HCT116 (cell line): ENCODE measurements around the gene RARB. TPM values are rescaled to one million over a fixed set of nuclear protein-coding genes. Genes with fewer than 3 reads are reported as not detected.

Experiments used
- ATAC-seq: fragments of 200-7000 bp; cut with Tn5 transposase; 2 replicates; pipeline ENCODE4 v1.9.1; 2020; ENCODE audit warnings: mild to moderate bottlenecking, moderate library complexity
- BruUV-seq: library from RNA; stranded (reverse); fragments of 400-500 nt; replicated peaks from 2 replicates; lab custom pipeline; 2021; lab: Mats Ljungman, UMichigan
- CTCF ChIA-PET: fragments of 300-600 bp; sonication (Branson Sonifier 250); formaldehyde crosslinking; loops from one replicate; lab custom pipeline; 2021; ENCODE audit warnings: antibody characterized with exemption; lab: Charles Lee
- POLR2A ChIA-PET: fragments of 300-600, 350-600 bp; sonication (Branson Sonifier 250); formaldehyde crosslinking; loops from one replicate; lab custom pipeline; 2021; ENCODE audit warnings: antibody characterized with exemption; lab: Charles Lee
- RAD21 ChIA-PET, 2 experiments: fragments of 300-600 bp; sonication (Branson Sonifier 250); formaldehyde crosslinking; loops; one replicate each; lab custom pipeline; 2023; ENCODE audit warnings: low total read pairs in 2 of 2; ENCODE audit not compliant: uncharacterized antibody in 2 of 2, unreplicated experiment in 2 of 2, low non-redundant PET in 1 of 2; lab: Charles Lee
- DNase-seq: peaks from one replicate; pipeline ENCODE4 v3.0.0-alpha.2; 2010; ENCODE audit warnings: low read depth, low spot score
- H2AFZ ChIP-seq: fragments of 200-600 bp; shearing (Covaris generic), sonication (generic); 2 replicates; pipeline ENCODE4 v1.6.1; 2017; ENCODE audit warnings: low read depth, mixed run types, mixed read lengths, antibody characterized with exemption, low read length; ENCODE audit not compliant: poor library complexity, severe bottlenecking
- H3K27ac ChIP-seq: 2 replicates; pipeline ENCODE4 v1.5.1; 2012; ENCODE audit warnings: low read depth, low read length
- H3K27me3 ChIP-seq: fragments of 200-600 bp; sonication (generic); 2 replicates; pipeline ENCODE4 v1.6.1; 2016; ENCODE audit warnings: mixed run types, low read length, mixed read lengths; ENCODE audit not compliant: insufficient read depth
- H3K36me3 ChIP-seq, 2 experiments: fragments of 200-500 bp in 1 of 2; fragments of 200-600 bp in 1 of 2; sonication (Bioruptor generic) in 1 of 2; sonication (generic) in 1 of 2; 2 replicates each; pipeline versions ENCODE4 v1.5.1 to v1.6.1; 2014 to 2016; ENCODE audit warnings: low read length in 2 of 2, inconsistent platforms in 1 of 2, mixed read lengths in 1 of 2, mixed run types in 1 of 2; ENCODE audit not compliant: insufficient read depth in 2 of 2, control insufficient read depth in 1 of 2
- H3K4me1 ChIP-seq, 2 experiments: fragments of 200-600 bp in 1 of 2; sonication (generic) in 1 of 2; 2 replicates each; pipeline versions ENCODE4 v1.5.1 to v1.6.1; 2012 to 2017; ENCODE audit warnings: low read length in 2 of 2, inconsistent platforms in 1 of 2, mild to moderate bottlenecking in 1 of 2, mixed read lengths in 1 of 2, mixed run types in 1 of 2, moderate library complexity in 1 of 2; ENCODE audit not compliant: insufficient read depth in 2 of 2, control insufficient read depth in 1 of 2
- H3K4me2 ChIP-seq: fragments of 200-600 bp; sonication (generic); 2 replicates; pipeline ENCODE4 v1.6.1; 2017; ENCODE audit warnings: mixed run types, low read length, mixed read lengths
- H3K4me3 ChIP-seq, 2 experiments: fragments of 200-600 bp in 1 of 2; sonication (generic) in 1 of 2; replicated peaks in 1 of 2; 2 replicates each; pipeline ENCODE4 v1.5.1; 2011 to 2016; ENCODE audit warnings: low read length in 2 of 2, control low read depth in 1 of 2, low read depth in 1 of 2, mild to moderate bottlenecking in 1 of 2, mixed read lengths in 1 of 2, mixed run types in 1 of 2
- H3K79me2 ChIP-seq: fragments of 200-600 bp; sonication (generic); 2 replicates; pipeline ENCODE4 v1.6.1; 2017; ENCODE audit warnings: mild to moderate bottlenecking, mixed run types, low read length, moderate library complexity, mixed read lengths; ENCODE audit not compliant: insufficient read depth
- H3K9ac ChIP-seq: fragments of 200-600 bp; sonication (generic); 2 replicates; pipeline ENCODE4 v1.6.1; 2016; ENCODE audit warnings: low read length, mixed read lengths
- H3K9me2 ChIP-seq: fragments of 200-600 bp; sonication (generic), shearing (Covaris generic); 2 replicates; pipeline ENCODE4 v1.6.1; 2017; ENCODE audit warnings: mixed run types, mild to moderate bottlenecking, moderate library complexity; ENCODE audit not compliant: insufficient read depth
- H3K9me3 ChIP-seq, 2 experiments: fragments of 200-500 bp in 1 of 2; fragments of 200-600 bp in 1 of 2; sonication (Bioruptor generic) in 1 of 2; sonication (generic) in 1 of 2; 2 replicates each; pipeline ENCODE4 v1.6.1; 2014 to 2017; ENCODE audit warnings: low read length in 2 of 2, mixed read lengths in 2 of 2, inconsistent platforms in 1 of 2, low read depth in 1 of 2, mild to moderate bottlenecking in 1 of 2, mixed run types in 1 of 2, moderate library complexity in 1 of 2; ENCODE audit not compliant: control insufficient read depth in 1 of 2, insufficient read depth in 1 of 2
- H4K20me1 ChIP-seq: fragments of 200-600 bp; sonication (generic), shearing (Covaris generic); 2 replicates; pipeline ENCODE4 v1.6.1; 2017; ENCODE audit warnings: mixed run types, mild to moderate bottlenecking, moderate library complexity; ENCODE audit not compliant: insufficient read depth
- CBX3 ChIP-seq: IDR thresholded peaks from 2 replicates; pipeline ENCODE4 v1.6.1; 2012; ENCODE audit warnings: low read depth
- CTCF ChIP-seq, 3 experiments: fragments of 200-600 bp in 1 of 3; sonication (generic) in 1 of 3; IDR thresholded peaks in 2 of 3; conservative IDR thresholded peaks in 1 of 3; 2 replicates each; pipeline ENCODE4 v1.5.1; 2012 to 2017; ENCODE audit warnings: low read depth in 2 of 3, low read length in 2 of 3, antibody characterized with exemption in 1 of 3, borderline replicate concordance in 1 of 3, control low read depth in 1 of 3, mild to moderate bottlenecking in 1 of 3, mixed read lengths in 1 of 3, mixed run types in 1 of 3, moderate library complexity in 1 of 3; ENCODE audit not compliant: insufficient read depth in 1 of 3
- ELF1 ChIP-seq: IDR thresholded peaks from 2 replicates; pipeline ENCODE4 v1.6.1; 2012; ENCODE audit warnings: low read depth, borderline replicate concordance
- FOSL1 ChIP-seq: IDR thresholded peaks from 2 replicates; pipeline ENCODE4 v1.6.1; 2012; ENCODE audit warnings: low read depth
- POLR2A ChIP-seq: IDR thresholded peaks from 2 replicates; pipeline ENCODE4 v1.7.0; 2011; ENCODE audit warnings: borderline replicate concordance; ENCODE audit not compliant: insufficient read depth, insufficient read length; ENCODE audit errors: extremely low read depth
- RAD21 ChIP-seq: IDR thresholded peaks from 2 replicates; pipeline ENCODE4 v1.6.1; 2012; ENCODE audit warnings: low read depth, mild to moderate bottlenecking
- SIN3A ChIP-seq: IDR thresholded peaks from 2 replicates; pipeline ENCODE4 v1.6.1; 2012; ENCODE audit warnings: low read depth
- SRF ChIP-seq: IDR thresholded peaks from 2 replicates; pipeline ENCODE4 v1.6.1; 2012; ENCODE audit warnings: low read depth
- TCF7L2 ChIP-seq: IDR thresholded peaks from 2 replicates; pipeline ENCODE4 v1.7.0; 2011; ENCODE audit warnings: borderline replicate concordance, inconsistent platforms; ENCODE audit not compliant: insufficient read depth, insufficient read length; ENCODE audit errors: extremely low read depth
- intact Hi-C: fragments of 100-400 bp; cut with micrococcal nuclease; formaldehyde crosslinking; loops from 2 replicates; pipeline ENCODE4 v1.10.0; 2022
- total RNA-seq: library from RNA; stranded (reverse); gene quantifications from one replicate; pipeline ENCODE4 v1.2.1, GENCODE V29; 2021; ENCODE audit not compliant: unreplicated experiment
- TF ChIP-seq, protein P1 (sequence below): IDR thresholded peaks from 2 replicates; pipeline ENCODE4 v1.6.1; 2012

Gene RARB
- total RNA-seq, 1 experiment from 2014 or later: not detected

DNA sequence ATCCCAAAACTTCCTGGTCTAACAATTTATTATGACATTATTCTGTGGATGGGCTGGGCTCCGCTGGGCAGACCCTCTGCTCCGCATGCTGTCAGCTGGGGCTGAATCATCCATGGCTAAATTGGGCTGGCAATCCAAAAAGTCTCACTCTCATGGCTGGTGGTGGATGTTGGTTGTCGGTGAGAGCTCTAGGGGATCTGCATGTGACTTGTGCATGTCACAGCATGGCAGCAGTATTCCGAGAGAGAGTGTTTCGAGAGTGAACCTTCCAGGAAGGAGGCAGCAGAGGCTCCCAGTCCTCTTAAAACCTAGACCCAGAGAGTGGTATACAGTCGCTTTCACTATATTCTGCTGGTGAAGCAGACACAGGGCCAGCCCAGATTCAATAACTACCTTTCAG is 9.9 kb downstream of the RARB start:
- POLR2A ChIA-PET: no interaction called here
- Histone ChIP-seq H3K79me2 (no peaks in the 10 kb centered on the region), H3K9me2 (no peaks in the 10 kb centered on the region), H3K36me3 (no peaks in the 10 kb centered on the region), H2AFZ (no peak overlapping the region), H4K20me1 (no peaks in the 10 kb centered on the region), H3K4me3 (no peak overlapping the region), H3K4me2 (no peak overlapping the region), H3K4me1 (no peaks in the 10 kb centered on the region), H3K9ac (no peak overlapping the region), H3K27me3 (peaks cover 48% of the 10 kb centered on the region), H3K9me3 (no peaks in the 10 kb centered on the region), H3K27ac (no peak overlapping the region)
- no TSS peak for BruUV-seq
- CTCF ChIA-PET: no interaction called here
- ATAC-seq (no peak), DNase-seq (no peak)
- intact Hi-C loops: no loop called here
- RAD21 ChIA-PET: no interaction called here
- TF ChIP-seq CTCF (IDR thresholded peaks at IDR 0.05 in 2 of 3, conservative IDR thresholded peaks at IDR 0.05 in 1 of 3; ENCODE audit: borderline replicate concordance in 1 of 3, insufficient read depth in 1 of 3, low read depth in 2 of 3, low read length in 2 of 3) (no peak), SRF (no peak), TCF7L2 (no peak), POLR2A (no peak), FOSL1 (no peak), ELF1 (no peak)

DNA sequence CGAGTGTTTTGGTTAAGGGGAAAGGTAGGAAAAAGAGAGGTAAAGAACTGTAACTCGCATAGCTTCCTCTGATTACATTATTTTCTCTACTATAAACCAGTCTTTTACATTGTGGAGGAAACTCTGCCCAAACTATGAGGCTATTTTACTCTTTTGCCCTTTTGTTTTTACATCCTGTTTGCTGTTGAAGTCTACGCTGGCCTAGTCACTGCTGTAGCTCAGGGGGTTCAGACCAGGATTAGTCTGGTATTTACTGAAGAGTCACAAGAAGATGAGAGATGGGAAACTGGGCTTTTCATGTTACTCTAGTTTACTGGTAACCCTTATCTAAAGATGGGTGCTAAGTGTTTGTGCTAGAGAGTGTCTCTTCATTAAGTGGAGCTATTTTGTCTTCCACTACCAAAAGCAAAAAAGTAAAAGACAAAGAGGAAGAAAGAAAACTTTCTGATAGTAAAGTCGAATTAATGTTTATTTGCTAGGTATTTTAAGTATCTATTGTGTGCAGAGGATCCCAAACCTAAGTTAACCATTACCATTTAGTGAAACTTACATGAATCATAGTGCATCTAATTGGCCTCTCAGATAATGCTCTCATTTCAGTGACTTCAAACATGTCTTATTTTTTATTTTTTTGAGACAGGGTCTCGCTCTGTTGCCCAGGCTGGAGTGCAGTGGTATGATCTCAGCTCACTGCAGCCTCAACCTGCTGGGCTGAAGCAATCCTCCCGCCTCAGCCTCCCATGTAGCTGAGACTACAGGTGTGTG is 10.9 kb downstream of the RARB start:
- no peak overlapping the region for H2AFZ ChIP-seq
- intact Hi-C loops: no loop called here
- ATAC-seq: no peak

More for the DNA sequence above, 10.9 kb downstream of the RARB start:
- DNase-seq: no peak
- no peak overlapping the region for H3K27ac ChIP-seq
- no peak overlapping the region for H3K4me3 ChIP-seq
- H3K4me1 ChIP-seq: no peaks in the 10 kb centered on the region
- H3K9me2 ChIP-seq: no peaks in the 10 kb centered on the region
- ChIA-PET POLR2A (no interaction called here), CTCF (no interaction called here), RAD21 (no interaction called here)
- no peaks in the 10 kb centered on the region for H3K36me3 ChIP-seq
- TF ChIP-seq SRF (no peak), CBX3 (no peak), RAD21 (no peak), SIN3A (no peak)
- TF ChIP-seq, protein P1, sequence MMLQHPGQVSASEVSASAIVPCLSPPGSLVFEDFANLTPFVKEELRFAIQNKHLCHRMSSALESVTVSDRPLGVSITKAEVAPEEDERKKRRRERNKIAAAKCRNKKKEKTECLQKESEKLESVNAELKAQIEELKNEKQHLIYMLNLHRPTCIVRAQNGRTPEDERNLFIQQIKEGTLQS: no peak
- no peaks in the 10 kb centered on the region for H3K9me3 ChIP-seq
- no peak overlapping the region for H3K4me2 ChIP-seq
- no peak overlapping the region for H3K9ac ChIP-seq
- peaks cover 38% of the 10 kb centered on the region for H3K27me3 ChIP-seq
- no peaks in the 10 kb centered on the region for H4K20me1 ChIP-seq
- no peaks in the 10 kb centered on the region for H3K79me2 ChIP-seq
- BruUV-seq: no TSS peak
